ENCODE measurements around the gene WDPCP. TPM values are rescaled to one million over a fixed set of nuclear protein-coding genes. Genes with fewer than 3 reads are reported as not detected.

WDPCP gene
- total RNA-seq, 1 donor from 2014 or later: 30.7 TPM

GRCh38 chr2:63436488-63436887 is 151.8 kb downstream of the WDPCP start:
- Mint-ChIP-seq H3K9me3 (no peaks in the 10 kb centered on the region), H3K27me3 (ENCODE audit: low read depth) (no peaks in the 10 kb centered on the region), H3K4me1 (peaks cover 4% of the 10 kb centered on the region), H3K36me3 (peaks cover 4% of the 10 kb centered on the region), H3K27ac (no peak overlapping the region), H3K4me3 (no peak overlapping the region)
- TF ChIP-seq CTCF (IDR thresholded peaks at IDR 0.05; ENCODE audit: unreplicated experiment): no peak
- DNase-seq (ENCODE audit: low spot score in 2 of 2, unreplicated experiment in 2 of 2): no peak

- H3K27ac Mint-ChIP-seq: no peak overlapping the region
- no peak for TF ChIP-seq CTCF (IDR thresholded peaks at IDR 0.05; ENCODE audit: unreplicated experiment)
- no peaks in the 10 kb centered on the region for H3K27me3 Mint-ChIP-seq (ENCODE audit: low read depth)
These were observed 153.2 kb downstream of the WDPCP start for GRCh38 chr2:63435070-63435469.

GRCh38 chr2:63434024-63435001 is 154.0 kb downstream of the WDPCP start:
- H3K36me3 Mint-ChIP-seq: peaks cover 13% of the 10 kb centered on the region
- peaks cover 7% of the 10 kb centered on the region for H3K9me3 Mint-ChIP-seq
- no peak overlapping the region for H3K4me3 Mint-ChIP-seq
- TF ChIP-seq CTCF (IDR thresholded peaks at IDR 0.05; ENCODE audit: unreplicated experiment): no peak
- H3K27ac Mint-ChIP-seq: no peak overlapping the region
- no peaks in the 10 kb centered on the region for H3K27me3 Mint-ChIP-seq (ENCODE audit: low read depth)
- H3K4me1 Mint-ChIP-seq: peaks cover 4% of the 10 kb centered on the region
- no peak for DNase-seq (ENCODE audit: low spot score in 2 of 2, unreplicated experiment in 2 of 2)

More at GRCh38 chr2:63435070-63435469, 153.2 kb downstream of the WDPCP start:
- Mint-ChIP-seq H3K36me3 (peaks cover 7% of the 10 kb centered on the region), H3K9me3 (peaks cover under 1% of the 10 kb centered on the region), H3K4me1 (peaks cover 4% of the 10 kb centered on the region), H3K4me3 (no peak overlapping the region)
- DNase-seq (ENCODE audit: low spot score in 2 of 2, unreplicated experiment in 2 of 2): no peak

DNA sequence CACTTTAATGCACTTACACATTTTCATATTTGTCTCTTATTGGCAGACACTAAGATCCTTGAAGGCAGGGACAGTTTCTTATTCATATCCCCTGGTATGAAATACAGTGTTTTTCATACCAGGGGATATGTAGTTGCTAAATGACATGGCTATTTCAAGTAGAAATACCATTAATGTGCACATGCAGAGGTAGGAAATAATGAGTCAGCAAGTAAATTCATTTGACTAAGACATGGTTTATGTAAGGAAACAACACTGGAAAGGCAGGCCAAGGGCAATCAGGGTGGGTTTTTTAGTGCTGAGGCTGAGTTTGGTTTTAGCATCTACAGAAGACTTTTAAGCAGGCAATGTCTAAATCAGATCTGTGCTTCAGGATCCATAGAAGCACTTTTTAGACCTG is 155.9 kb downstream of the WDPCP start:
- no peak overlapping the region for H3K4me3 Mint-ChIP-seq
- peaks cover 26% of the 10 kb centered on the region for H3K36me3 Mint-ChIP-seq
- no peak for TF ChIP-seq CTCF (IDR thresholded peaks at IDR 0.05; ENCODE audit: unreplicated experiment)
- no peak for DNase-seq (ENCODE audit: low spot score in 2 of 2, unreplicated experiment in 2 of 2)
- peaks cover 24% of the 10 kb centered on the region for H3K9me3 Mint-ChIP-seq
- peaks cover 4% of the 10 kb centered on the region for H3K4me1 Mint-ChIP-seq
- H3K27ac Mint-ChIP-seq: no peak overlapping the region
- no peaks in the 10 kb centered on the region for H3K27me3 Mint-ChIP-seq (ENCODE audit: low read depth)

GRCh38 chr2:63425606-63426005 is 162.7 kb downstream of the WDPCP start:
- H3K9me3 Mint-ChIP-seq: peaks cover 45% of the 10 kb centered on the region
- H3K4me3 Mint-ChIP-seq: no peak overlapping the region
- no peak for TF ChIP-seq CTCF (IDR thresholded peaks at IDR 0.05; ENCODE audit: unreplicated experiment)
- DNase-seq (ENCODE audit: low spot score in 2 of 2, unreplicated experiment in 2 of 2): no peak
- H3K27me3 Mint-ChIP-seq (ENCODE audit: low read depth): no peaks in the 10 kb centered on the region
- H3K27ac Mint-ChIP-seq: no peak overlapping the region
- H3K36me3 Mint-ChIP-seq: peaks cover 47% of the 10 kb centered on the region
- H3K4me1 Mint-ChIP-seq: no peaks in the 10 kb centered on the region

Measured in mesothelial cell of epicardium (in vitro differentiated cells).